Erythroblast (primary cell): Measurements from ENCODE around the gene ACOX2.

Experiments
- GATA1 ChIP-seq: IDR thresholded peaks from 2 replicates; pipeline ENCODE4 v1.6.1; 2011; ENCODE audit warnings: low read depth, mild to moderate bottlenecking, control low read depth, low read length, moderate library complexity
- POLR2A ChIP-seq: IDR thresholded peaks from 2 replicates; pipeline ENCODE4 v1.6.1; 2011; ENCODE audit warnings: mild to moderate bottlenecking, low read length

GRCh38 chr3:58507356-58508078, 29.5 kb downstream of the ACOX2 start:
- TF ChIP-seq POLR2A (no peak), GATA1 (no peak)
